ENCODE measurements around the gene GAGE1. TPM values are rescaled to one million over a fixed set of nuclear protein-coding genes. Genes with fewer than 3 reads are reported as not detected.
"Not testable (repeated sequence)": the region's sequence is repeated elsewhere in the genome, so short reads cannot be mapped to it uniquely, and the experiment has no call there.

GAGE1 gene, protein sequence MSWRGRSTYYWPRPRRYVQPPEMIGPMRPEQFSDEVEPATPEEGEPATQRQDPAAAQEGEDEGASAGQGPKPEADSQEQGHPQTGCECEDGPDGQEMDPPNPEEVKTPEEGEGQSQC
- not detected for total RNA-seq
- polyA plus RNA-seq: not detected
- long read RNA-seq, donor 1: 0 reads
- long read RNA-seq, donor 2: 0 reads
- long read RNA-seq, donor 3: 0 reads
- long read RNA-seq, donor 4: 0 reads
- long read RNA-seq, donor 5: 0 reads
- long read RNA-seq, donor 6: 0 reads
- long read RNA-seq, donor 7: 0 reads
- long read RNA-seq, donor 8: 0 reads
- long read RNA-seq, donor 9: 0 reads
- long read RNA-seq, donor 10: 0 reads

- H3K36me3 ChIP-seq; H3K27me3 ChIP-seq; intact Hi-C loops (cut with DNase I; ENCODE audit: low total_unique reads); DNase-seq; H3K9me3 ChIP-seq; H3K4me1 ChIP-seq; H3K27ac ChIP-seq; H3K4me3 ChIP-seq: not testable (repeated sequence)
- no CpG with 5 or more reads among the region's 16 CpGs for WGBS, 5 donors
These were observed at the start of gene GAGE1 for GRCh38 chrX:49598720-49599119. TSS of gene GAGE1 (plus strand) at chrX:49599020. CDS start at chrX:49600175, 1,155 bp downstream.

- H3K27me3 ChIP-seq; intact Hi-C loops (cut with DNase I; ENCODE audit: low total_unique reads); H3K36me3 ChIP-seq; H3K9me3 ChIP-seq; DNase-seq; H3K27ac ChIP-seq; H3K4me1 ChIP-seq; H3K4me3 ChIP-seq: not testable (repeated sequence)
- WGBS, 5 donors: no CpG with 5 or more reads among the region's 16 CpGs
These were observed 47.8 kb upstream of the GAGE1 start, which contains the start of gene GAGE12E for GRCh38 chrX:49550989-49551388. TSS of gene GAGE12E (plus strand) at chrX:49551289. CDS start at chrX:49552444, 1,155 bp downstream.

DNA sequence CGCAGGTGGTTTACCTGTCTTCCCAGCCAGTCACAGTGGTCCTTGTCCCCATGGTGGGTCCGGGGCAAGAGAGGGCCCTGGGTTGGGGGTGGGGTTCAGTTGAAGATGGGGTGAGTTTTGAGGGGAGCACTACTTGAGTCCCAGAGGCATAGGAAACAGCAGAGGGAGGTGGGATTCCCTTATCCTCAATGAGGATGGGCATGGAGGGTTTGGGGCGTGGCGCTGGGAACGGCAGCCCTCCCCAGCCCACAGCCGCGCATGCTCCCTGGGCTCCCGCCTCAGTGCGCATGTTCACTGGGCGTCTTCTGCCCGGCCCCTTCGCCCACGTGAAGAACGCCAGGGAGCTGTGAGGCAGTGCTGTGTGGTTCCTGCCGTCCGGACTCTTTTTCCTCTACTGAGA, 38.3 kb upstream of the GAGE1 start, which contains the start of gene GAGE12F:
TSS of gene GAGE12F (plus strand) at position 301 of the 400 bp plus-strand sequence. CDS start 1,155 bp downstream, outside the sequence.
- intact Hi-C loops (cut with DNase I; ENCODE audit: low total_unique reads); DNase-seq; H3K4me3 ChIP-seq; H3K9me3 ChIP-seq; H3K4me1 ChIP-seq; H3K27me3 ChIP-seq; H3K36me3 ChIP-seq; H3K27ac ChIP-seq: not testable (repeated sequence)
- no CpG with 5 or more reads among the region's 16 CpGs for WGBS, 5 donors

DNA sequence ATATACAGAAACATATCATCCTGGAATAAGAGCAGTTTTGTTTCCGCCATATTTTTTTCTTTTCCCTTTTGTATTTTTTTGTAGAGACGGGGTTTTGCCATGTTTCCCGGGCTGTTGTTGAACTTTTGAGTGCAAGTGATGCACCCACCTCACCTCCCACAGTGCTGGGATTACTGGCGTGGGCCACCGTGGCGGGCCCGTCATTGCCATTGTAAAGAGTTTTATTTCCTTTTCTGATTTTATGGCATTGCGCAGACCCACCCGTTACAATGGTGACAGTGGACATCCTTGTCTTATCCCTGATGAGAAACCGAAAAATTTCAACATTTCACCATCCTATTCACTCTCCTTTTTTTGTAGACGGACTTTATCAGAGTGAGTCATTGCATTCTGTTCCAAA, 30.1 kb upstream of the GAGE1 start:
- intact Hi-C loops (cut with DNase I; ENCODE audit: low total_unique reads); H3K27ac ChIP-seq; H3K9me3 ChIP-seq; H3K36me3 ChIP-seq; DNase-seq; H3K27me3 ChIP-seq; H3K4me1 ChIP-seq; H3K4me3 ChIP-seq: not testable (repeated sequence)
- 85% methylated on average over 4 of the region's 11 CpGs; no CpG with 5 or more reads in 4 of the 5 donors for WGBS, 5 donors

DNA sequence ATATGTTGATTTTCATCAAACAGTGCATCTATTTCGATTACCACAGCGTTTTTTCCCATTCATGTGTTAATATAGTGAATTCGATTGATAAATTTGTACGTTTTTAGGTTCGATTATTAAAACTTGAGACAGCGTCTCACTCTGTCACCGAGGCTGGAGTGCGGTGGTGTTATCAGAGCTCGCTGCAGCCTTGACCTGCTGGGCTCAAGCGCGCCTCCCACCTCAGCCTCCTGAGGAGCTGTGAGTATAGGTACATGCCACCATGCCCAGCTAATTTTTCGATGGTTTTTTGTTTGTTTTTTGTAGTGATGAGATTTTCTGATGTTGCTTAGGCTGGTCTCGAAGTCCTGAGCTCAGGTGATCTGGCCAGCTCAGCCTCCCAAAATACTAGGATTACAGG, 29.7 kb upstream of the GAGE1 start:
- H3K9me3 ChIP-seq; DNase-seq; H3K4me3 ChIP-seq; H3K36me3 ChIP-seq; H3K27me3 ChIP-seq; H3K27ac ChIP-seq; intact Hi-C loops (cut with DNase I; ENCODE audit: low total_unique reads); H3K4me1 ChIP-seq: not testable (repeated sequence)
- WGBS, 5 donors: 91 to 97% methylated on average over 9 of the region's 13 CpGs; no CpG with 5 or more reads in 3 of the 5 donors

DNA sequence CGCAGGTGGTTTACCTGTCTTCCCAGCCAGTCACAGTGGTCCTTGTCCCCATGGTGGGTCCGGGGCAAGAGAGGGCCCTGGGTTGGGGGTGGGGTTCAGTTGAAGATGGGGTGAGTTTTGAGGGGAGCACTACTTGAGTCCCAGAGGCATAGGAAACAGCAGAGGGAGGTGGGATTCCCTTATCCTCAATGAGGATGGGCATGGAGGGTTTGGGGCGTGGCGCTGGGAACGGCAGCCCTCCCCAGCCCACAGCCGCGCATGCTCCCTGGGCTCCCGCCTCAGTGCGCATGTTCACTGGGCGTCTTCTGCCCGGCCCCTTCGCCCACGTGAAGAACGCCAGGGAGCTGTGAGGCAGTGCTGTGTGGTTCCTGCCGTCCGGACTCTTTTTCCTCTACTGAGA, 28.7 kb upstream of the GAGE1 start, which contains the start of gene GAGE12G:
TSS of gene GAGE12G (plus strand) at position 301 of the 400 bp plus-strand sequence. CDS start 1,155 bp downstream, outside the sequence.
- DNase-seq; H3K9me3 ChIP-seq; intact Hi-C loops (cut with DNase I; ENCODE audit: low total_unique reads); H3K36me3 ChIP-seq; H3K4me1 ChIP-seq; H3K27me3 ChIP-seq; H3K27ac ChIP-seq; H3K4me3 ChIP-seq: not testable (repeated sequence)
- WGBS, 5 donors: no CpG with 5 or more reads among the region's 16 CpGs

DNA sequence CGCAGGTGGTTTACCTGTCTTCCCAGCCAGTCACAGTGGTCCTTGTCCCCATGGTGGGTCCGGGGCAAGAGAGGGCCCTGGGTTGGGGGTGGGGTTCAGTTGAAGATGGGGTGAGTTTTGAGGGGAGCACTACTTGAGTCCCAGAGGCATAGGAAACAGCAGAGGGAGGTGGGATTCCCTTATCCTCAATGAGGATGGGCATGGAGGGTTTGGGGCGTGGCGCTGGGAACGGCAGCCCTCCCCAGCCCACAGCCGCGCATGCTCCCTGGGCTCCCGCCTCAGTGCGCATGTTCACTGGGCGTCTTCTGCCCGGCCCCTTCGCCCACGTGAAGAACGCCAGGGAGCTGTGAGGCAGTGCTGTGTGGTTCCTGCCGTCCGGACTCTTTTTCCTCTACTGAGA, 19.2 kb upstream of the GAGE1 start, which contains the start of gene GAGE12H:
TSS of gene GAGE12H (plus strand) at position 301 of the 400 bp plus-strand sequence. CDS start 1,155 bp downstream, outside the sequence.
- H3K9me3 ChIP-seq; H3K4me1 ChIP-seq; intact Hi-C loops (cut with DNase I; ENCODE audit: low total_unique reads); H3K27ac ChIP-seq; DNase-seq; H3K27me3 ChIP-seq; H3K4me3 ChIP-seq; H3K36me3 ChIP-seq: not testable (repeated sequence)
- no CpG with 5 or more reads among the region's 16 CpGs for WGBS, 5 donors

DNA sequence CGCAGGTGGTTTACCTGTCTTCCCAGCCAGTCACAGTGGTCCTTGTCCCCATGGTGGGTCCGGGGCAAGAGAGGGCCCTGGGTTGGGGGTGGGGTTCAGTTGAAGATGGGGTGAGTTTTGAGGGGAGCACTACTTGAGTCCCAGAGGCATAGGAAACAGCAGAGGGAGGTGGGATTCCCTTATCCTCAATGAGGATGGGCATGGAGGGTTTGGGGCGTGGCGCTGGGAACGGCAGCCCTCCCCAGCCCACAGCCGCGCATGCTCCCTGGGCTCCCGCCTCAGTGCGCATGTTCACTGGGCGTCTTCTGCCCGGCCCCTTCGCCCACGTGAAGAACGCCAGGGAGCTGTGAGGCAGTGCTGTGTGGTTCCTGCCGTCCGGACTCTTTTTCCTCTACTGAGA, 9.6 kb upstream of the GAGE1 start, which contains the start of gene GAGE2A:
TSS of gene GAGE2A (plus strand) at position 301 of the 400 bp plus-strand sequence. CDS start 1,155 bp downstream, outside the sequence.
- intact Hi-C loops (cut with DNase I; ENCODE audit: low total_unique reads); H3K9me3 ChIP-seq; H3K36me3 ChIP-seq; H3K4me3 ChIP-seq; H3K27ac ChIP-seq; DNase-seq; H3K27me3 ChIP-seq; H3K4me1 ChIP-seq: not testable (repeated sequence)
- no CpG with 5 or more reads among the region's 16 CpGs for WGBS, 5 donors

DNA sequence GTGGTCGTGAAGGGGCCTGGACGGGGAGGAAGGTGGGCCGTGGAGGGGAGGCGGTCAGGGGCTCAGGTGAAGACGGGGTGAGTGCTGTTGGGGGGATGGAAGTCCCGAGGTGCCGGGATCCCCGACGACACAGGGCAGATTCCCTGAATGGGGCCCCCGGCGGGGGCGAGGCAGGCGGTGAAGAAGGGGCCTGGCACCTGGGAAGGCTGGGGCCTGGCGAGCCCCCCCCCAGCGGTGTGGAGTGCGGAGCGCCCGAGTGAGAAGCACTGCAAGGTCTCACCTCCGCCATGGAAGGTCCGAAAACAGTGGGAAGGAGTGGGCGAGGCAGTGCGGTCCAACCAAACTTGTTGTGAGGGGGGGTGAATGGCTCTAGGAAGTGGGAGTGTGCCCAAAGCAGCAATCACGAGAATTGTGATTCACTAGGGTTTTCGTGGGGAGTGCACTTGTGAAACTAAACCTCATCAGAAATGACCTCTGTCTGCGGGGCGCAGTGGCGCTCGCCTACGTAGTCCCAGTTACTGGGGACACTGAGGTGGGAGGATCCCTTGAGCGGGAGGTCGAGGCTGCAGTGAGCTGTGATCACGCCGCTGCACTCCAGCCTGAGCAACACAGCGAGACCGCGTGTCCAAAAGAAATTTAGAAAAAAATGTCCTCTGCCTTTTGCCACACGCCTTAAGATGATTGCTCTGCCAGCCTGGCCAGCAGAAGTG, 8.9 kb upstream of the GAGE1 start:
- 90 to 94% (median 92%) methylated on average over 21 to 32 of the region's 37 CpGs for WGBS, 5 donors
- peak; percentile 16 to 41 for DNase-seq
- H3K36me3 ChIP-seq; H3K27ac ChIP-seq; H3K9me3 ChIP-seq; H3K4me1 ChIP-seq; H3K4me3 ChIP-seq; H3K27me3 ChIP-seq; intact Hi-C loops (cut with DNase I; ENCODE audit: low total_unique reads): not testable (repeated sequence)

DNA sequence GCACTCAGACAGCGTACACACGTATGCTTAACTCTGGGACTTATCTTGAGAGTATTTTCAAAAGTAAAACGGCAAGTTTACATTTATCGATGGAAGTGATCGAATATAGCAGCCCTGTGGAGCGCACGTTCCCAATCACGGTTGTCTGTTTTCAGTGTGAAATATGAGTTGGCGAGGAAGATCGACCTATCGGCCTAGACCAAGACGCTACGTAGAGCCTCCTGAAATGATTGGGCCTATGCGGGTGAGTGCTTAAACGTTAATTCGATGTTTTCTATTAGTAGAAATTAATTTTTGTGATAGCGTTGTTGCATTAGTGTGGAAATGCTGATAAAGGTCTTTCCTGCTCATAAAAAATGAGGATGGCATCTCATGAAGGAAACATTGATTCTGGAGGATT, 8.3 kb upstream of the GAGE1 start:
- H3K9me3 ChIP-seq; intact Hi-C loops (cut with DNase I; ENCODE audit: low total_unique reads); H3K4me1 ChIP-seq; H3K27me3 ChIP-seq; H3K27ac ChIP-seq; H3K4me3 ChIP-seq; H3K36me3 ChIP-seq; DNase-seq: not testable (repeated sequence)
- WGBS, 5 donors: 87 to 94% (median 91%) methylated on average over 10 to 15 of the region's 17 CpGs
